ENCODE data around the gene SPECC1. TPM values are rescaled to one million over a fixed set of nuclear protein-coding genes. Genes with fewer than 3 reads are reported as not detected.
A peak's percentile ranks its signal among the peaks of the same experiment; 100 is the strongest.

Gene SPECC1
- total RNA-seq, 1 donor from 2014 or later = 31.0 TPM

GRCh38 chr17:20053361-20053964 lies 44.3 kb downstream of the SPECC1 start:
- no peaks in the 10 kb centered on the region for H3K36me3 ChIP-seq
- ATAC-seq = peak; percentile 85
- intact Hi-C loops (cut with DNase I) = no loop called here
- no peaks in the 10 kb centered on the region for H3K9me3 ChIP-seq
- H3K4me3 ChIP-seq = no peak overlapping the region
- H3K27ac ChIP-seq = no peak overlapping the region
- TF ChIP-seq CTCF (IDR thresholded peaks at IDR 0.05) = no peak
- no peaks in the 10 kb centered on the region for H3K27me3 ChIP-seq
- no peaks in the 10 kb centered on the region for H3K4me1 ChIP-seq
- no peak for DNase-seq

- Histone ChIP-seq H3K27ac (no peak overlapping the region), H3K27me3 (no peaks in the 10 kb centered on the region), H3K9me3 (no peaks in the 10 kb centered on the region), H3K4me3 (no peak overlapping the region), H3K4me1 (peaks cover 16% of the 10 kb centered on the region), H3K36me3 (no peaks in the 10 kb centered on the region)
- ATAC-seq = no peak
- no peak for DNase-seq
- TF ChIP-seq CTCF (IDR thresholded peaks at IDR 0.05) = no peak
- intact Hi-C loops (cut with DNase I) = no loop called here
Observed at GRCh38 chr17:20059728-20060188, 50.6 kb downstream of the SPECC1 start.

GRCh38 chr17:20063665-20064648 lies 54.8 kb downstream of the SPECC1 start:
- no peaks in the 10 kb centered on the region for H3K36me3 ChIP-seq
- no peaks in the 10 kb centered on the region for H3K27me3 ChIP-seq
- ATAC-seq (peak; percentile 79), DNase-seq (peak; percentile 67)
- peak overlapping the region; percentile 63 for H3K27ac ChIP-seq
- TF ChIP-seq CTCF (IDR thresholded peaks at IDR 0.05) = no peak
- peaks cover 27% of the 10 kb centered on the region for H3K4me1 ChIP-seq
- no peaks in the 10 kb centered on the region for H3K9me3 ChIP-seq
- H3K4me3 ChIP-seq = no peak overlapping the region
- intact Hi-C loops (cut with DNase I) = no loop called here

- ATAC-seq (peak; percentile 43), DNase-seq (no peak)
- H3K27ac ChIP-seq = no peak overlapping the region
- H3K4me3 ChIP-seq = no peak overlapping the region
- peaks cover 27% of the 10 kb centered on the region for H3K4me1 ChIP-seq
- intact Hi-C loops (cut with DNase I) = no loop called here
- no peaks in the 10 kb centered on the region for H3K27me3 ChIP-seq
- H3K36me3 ChIP-seq = no peaks in the 10 kb centered on the region
- H3K9me3 ChIP-seq = no peaks in the 10 kb centered on the region
- TF ChIP-seq CTCF (IDR thresholded peaks at IDR 0.05) = no peak
Observed at GRCh38 chr17:20066253-20066652, 57.1 kb downstream of the SPECC1 start.

- TF ChIP-seq CTCF (IDR thresholded peaks at IDR 0.05) = no peak
- H3K27ac ChIP-seq = no peak overlapping the region
- ATAC-seq = no peak
Observed at GRCh38 chr17:20067711-20068110, 58.6 kb downstream of the SPECC1 start.

More at GRCh38 chr17:20067711-20068110, 58.6 kb downstream of the SPECC1 start:
- H3K27me3 ChIP-seq = no peaks in the 10 kb centered on the region
- H3K4me1 ChIP-seq = peaks cover 28% of the 10 kb centered on the region
- no peak for DNase-seq
- H3K36me3 ChIP-seq = no peaks in the 10 kb centered on the region
- H3K4me3 ChIP-seq = no peak overlapping the region
- intact Hi-C loops (cut with DNase I) = no loop called here
- H3K9me3 ChIP-seq = no peaks in the 10 kb centered on the region
